Breast epithelium (tissue), 3 donors: ENCODE measurements around the gene DGCR8.

ENCODE experiments used
- POLR2A ChIP-seq: fragments of 450-650 bp; IDR thresholded peaks from one replicate; pipeline ENCODE4 v1.6.1; 2016; ENCODE audit warnings: antibody characterized with exemption, mild to moderate bottlenecking, moderate library complexity
- POLR2AphosphoS5 ChIP-seq, 3 donors: sonication (generic); formaldehyde crosslinking; IDR thresholded peaks; one replicate each; pipeline ENCODE4 v1.6.1; 2017; ENCODE audit warnings: antibody characterized with exemption in 3 of 3
- TF ChIP-seq, protein P1 (sequence below), 3 donors: fragments of 450-650 bp; IDR thresholded peaks; one replicate each; pipeline ENCODE4 v1.5.1; 2016 to 2017; ENCODE audit warnings: antibody characterized with exemption in 3 of 3, mild to moderate bottlenecking in 3 of 3, moderate library complexity in 3 of 3

DNA sequence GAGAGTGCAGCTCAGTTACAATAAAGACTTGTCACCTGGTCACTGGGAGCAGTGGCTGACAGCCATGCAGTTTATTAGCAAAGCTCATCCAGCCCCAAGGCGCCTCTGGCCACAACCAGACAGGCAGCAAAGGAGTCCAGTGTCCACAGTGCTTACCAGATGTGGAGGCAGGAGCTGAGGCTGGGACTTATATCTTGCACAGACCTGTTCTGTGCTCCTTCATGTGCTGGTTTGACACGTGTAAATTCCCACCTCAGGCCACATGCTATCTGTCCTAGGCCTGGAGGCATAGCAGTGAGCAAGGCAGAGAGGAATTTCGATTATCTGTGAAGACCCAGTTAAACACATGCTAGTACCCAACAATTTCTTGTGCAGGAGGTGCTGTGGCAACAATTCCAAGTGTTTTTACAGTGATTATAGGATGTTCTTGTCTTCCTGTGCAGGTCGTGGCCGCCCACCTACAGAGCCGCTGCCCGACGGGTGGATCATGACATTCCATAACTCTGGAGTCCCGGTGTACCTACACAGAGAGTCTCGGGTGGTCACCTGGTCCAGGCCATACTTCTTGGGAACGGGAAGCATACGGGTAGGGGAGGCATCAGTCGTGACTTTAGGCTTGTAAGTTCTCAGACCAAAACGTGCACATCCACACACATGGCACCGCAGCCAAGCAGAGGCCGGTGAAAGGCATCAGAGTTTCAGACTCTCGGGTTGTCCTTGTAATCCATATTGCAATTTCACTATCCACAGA, 9.4 kb downstream of the DGCR8 start:
- TF ChIP-seq, protein P1, sequence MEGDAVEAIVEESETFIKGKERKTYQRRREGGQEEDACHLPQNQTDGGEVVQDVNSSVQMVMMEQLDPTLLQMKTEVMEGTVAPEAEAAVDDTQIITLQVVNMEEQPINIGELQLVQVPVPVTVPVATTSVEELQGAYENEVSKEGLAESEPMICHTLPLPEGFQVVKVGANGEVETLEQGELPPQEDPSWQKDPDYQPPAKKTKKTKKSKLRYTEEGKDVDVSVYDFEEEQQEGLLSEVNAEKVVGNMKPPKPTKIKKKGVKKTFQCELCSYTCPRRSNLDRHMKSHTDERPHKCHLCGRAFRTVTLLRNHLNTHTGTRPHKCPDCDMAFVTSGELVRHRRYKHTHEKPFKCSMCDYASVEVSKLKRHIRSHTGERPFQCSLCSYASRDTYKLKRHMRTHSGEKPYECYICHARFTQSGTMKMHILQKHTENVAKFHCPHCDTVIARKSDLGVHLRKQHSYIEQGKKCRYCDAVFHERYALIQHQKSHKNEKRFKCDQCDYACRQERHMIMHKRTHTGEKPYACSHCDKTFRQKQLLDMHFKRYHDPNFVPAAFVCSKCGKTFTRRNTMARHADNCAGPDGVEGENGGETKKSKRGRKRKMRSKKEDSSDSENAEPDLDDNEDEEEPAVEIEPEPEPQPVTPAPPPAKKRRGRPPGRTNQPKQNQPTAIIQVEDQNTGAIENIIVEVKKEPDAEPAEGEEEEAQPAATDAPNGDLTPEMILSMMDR (IDR thresholded peaks at IDR 0.05) = no peak
- TF ChIP-seq POLR2A (no peak), POLR2AphosphoS5 (IDR thresholded peaks at IDR 0.05) (no peak)
